Subcutaneous abdominal adipose tissue (tissue), 5 donors: ENCODE results near the gene DCLRE1B.

Source experiments
- H3K27ac ChIP-seq: one replicate; pipeline ENCODE4 v1.7.0; 2013; ENCODE audit warnings: low read depth, mild to moderate bottlenecking, inconsistent platforms, low read length, moderate library complexity
- H3K27me3 ChIP-seq, 5 donors: one replicate each; pipeline ENCODE4 v1.7.0; 2013; ENCODE audit warnings: low read length in 5 of 5, inconsistent platforms in 1 of 5; ENCODE audit not compliant: control insufficient read depth in 5 of 5, insufficient read depth in 4 of 5
- H3K36me3 ChIP-seq, 5 donors: one replicate each; pipeline ENCODE4 v1.7.0; 2013; ENCODE audit warnings: low read length in 5 of 5; ENCODE audit not compliant: control insufficient read depth in 5 of 5, insufficient read depth in 5 of 5
- H3K4me1 ChIP-seq, 5 donors: one replicate each; pipeline ENCODE4 v1.7.0; 2013; ENCODE audit warnings: low read length in 5 of 5, mild to moderate bottlenecking in 3 of 5, moderate library complexity in 1 of 5; ENCODE audit not compliant: control insufficient read depth in 5 of 5, insufficient read depth in 5 of 5
- H3K4me3 ChIP-seq, 5 donors: one replicate each; pipeline ENCODE4 v1.7.0; 2013; ENCODE audit warnings: low read length in 5 of 5, low read depth in 1 of 5
- H3K9ac ChIP-seq, 5 donors: one replicate each; pipeline ENCODE4 v1.7.0; 2013; ENCODE audit warnings: low read length in 5 of 5, mild to moderate bottlenecking in 4 of 5, moderate library complexity in 3 of 5
- H3K9me3 ChIP-seq, 5 donors: one replicate each; pipeline ENCODE4 v1.7.0; 2013; ENCODE audit warnings: low read length in 5 of 5; ENCODE audit not compliant: control insufficient read depth in 5 of 5
- donor health status: healthy.
- donor health status: healthy.
- donor health status: healthy.
- donor health status: healthy.
- donor health status: healthy.

Gene DCLRE1B

DNA sequence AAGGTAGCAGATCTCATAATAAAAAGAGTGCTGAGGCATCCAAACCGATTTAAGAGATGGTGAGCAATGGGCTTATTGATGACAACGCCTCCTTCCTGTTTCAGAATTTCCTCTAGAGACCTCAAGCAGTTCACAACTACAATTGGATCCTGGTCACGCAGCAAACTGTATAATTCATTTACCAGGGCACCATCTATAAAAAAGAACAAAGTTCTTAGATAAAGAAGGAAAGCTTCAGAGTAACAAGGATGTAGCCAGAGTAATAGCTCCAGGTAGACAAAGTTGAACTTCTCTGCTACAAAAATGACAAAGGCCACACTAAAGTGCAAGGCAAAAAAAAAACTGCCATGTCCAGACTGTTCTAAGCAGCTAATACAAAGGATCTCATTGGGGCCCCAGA is 3.9 kb upstream of the DCLRE1B start:
- no peaks in the 10 kb centered on the region for H3K27me3 ChIP-seq
- no peaks in the 10 kb centered on the region for H3K9me3 ChIP-seq
- no peak overlapping the region for H3K27ac ChIP-seq
- H3K36me3 ChIP-seq: peaks cover 22 to 47% (median 28%) of the 10 kb centered on the region in 5 donors
- peaks cover 9 to 31% (median 21%) of the 10 kb centered on the region in 5 donors for H3K4me1 ChIP-seq
- no peak overlapping the region for H3K4me3 ChIP-seq
- no peak overlapping the region for H3K9ac ChIP-seq

DNA sequence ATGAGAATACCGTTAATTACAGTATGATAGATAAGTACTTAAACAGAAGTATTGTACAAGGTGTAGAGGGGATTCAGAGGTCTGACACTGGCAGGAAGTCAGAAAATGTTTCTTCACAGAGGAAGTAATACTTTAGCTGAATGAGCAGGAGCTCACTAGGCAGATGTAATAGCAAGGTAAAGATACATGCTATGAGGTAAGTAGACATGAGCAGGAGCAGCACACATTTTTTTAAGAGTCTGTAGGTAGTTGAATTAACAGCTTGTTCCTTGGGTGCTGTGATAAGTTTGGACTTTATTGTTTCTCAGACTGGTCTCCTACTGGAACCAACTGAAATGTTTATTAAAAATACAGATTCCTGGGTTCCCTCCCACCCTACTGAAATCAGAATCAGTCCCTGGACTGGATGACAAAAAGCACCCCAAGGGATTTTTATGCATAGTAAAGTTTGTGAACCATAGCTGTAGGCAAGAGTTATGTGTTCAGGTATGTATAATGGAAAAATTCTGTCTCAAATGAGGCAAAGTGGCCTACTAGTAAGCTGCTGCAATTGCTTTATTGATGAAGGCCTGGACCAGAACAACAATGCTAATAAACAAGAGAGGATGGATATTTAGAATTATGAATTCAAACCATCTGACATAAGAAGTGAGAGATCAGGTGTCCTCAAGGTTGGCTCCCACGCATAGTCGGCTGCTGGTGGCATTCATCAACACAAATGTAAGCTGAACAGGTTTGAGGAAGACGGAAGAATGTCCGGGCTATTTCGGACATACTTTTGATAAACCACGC is 1.4 kb upstream of the DCLRE1B start:
- Histone ChIP-seq H3K27me3 (no peaks in the 10 kb centered on the region), H3K4me3 (peak overlapping the region; percentile 86 to 99 (median 90)), H3K4me1 (peaks cover 9 to 31% (median 26%) of the 10 kb centered on the region in 5 donors), H3K27ac (peak overlapping the region; percentile 98), H3K9me3 (no peaks in the 10 kb centered on the region), H3K36me3 (peaks cover 10 to 37% (median 24%) of the 10 kb centered on the region in 5 donors), H3K9ac (peak overlapping the region; percentile 71 to 99 (median 89))

DNA sequence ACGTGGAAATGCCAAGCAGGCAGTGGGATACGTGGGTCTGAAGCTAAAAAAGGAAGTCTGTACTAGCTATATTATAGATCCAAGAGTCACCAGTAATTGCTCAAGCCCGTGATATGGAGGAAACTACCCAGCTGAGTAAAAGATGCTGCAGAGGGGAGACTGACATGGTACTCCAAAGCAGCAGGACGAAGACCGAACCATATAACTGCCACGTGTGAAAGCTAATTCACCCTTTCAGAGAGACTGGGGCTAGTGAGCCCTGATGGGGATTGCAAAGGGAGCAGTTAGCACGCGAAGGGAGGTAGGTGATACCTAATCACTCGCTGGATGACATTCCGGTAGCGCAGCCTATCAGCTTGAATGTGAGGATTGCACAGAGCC is 843 bp upstream of the DCLRE1B start:
- peaks cover 7 to 38% (median 26%) of the 10 kb centered on the region in 5 donors for H3K36me3 ChIP-seq
- H3K9ac ChIP-seq: peak overlapping the region; percentile 71 to 99 (median 89)
- H3K4me3 ChIP-seq: peak overlapping the region; percentile 86 to 99 (median 90)
- H3K4me1 ChIP-seq: peaks cover 9 to 30% (median 26%) of the 10 kb centered on the region in 5 donors
- no peaks in the 10 kb centered on the region for H3K27me3 ChIP-seq
- H3K27ac ChIP-seq: peak overlapping the region; percentile 98
- H3K9me3 ChIP-seq: no peaks in the 10 kb centered on the region

DNA sequence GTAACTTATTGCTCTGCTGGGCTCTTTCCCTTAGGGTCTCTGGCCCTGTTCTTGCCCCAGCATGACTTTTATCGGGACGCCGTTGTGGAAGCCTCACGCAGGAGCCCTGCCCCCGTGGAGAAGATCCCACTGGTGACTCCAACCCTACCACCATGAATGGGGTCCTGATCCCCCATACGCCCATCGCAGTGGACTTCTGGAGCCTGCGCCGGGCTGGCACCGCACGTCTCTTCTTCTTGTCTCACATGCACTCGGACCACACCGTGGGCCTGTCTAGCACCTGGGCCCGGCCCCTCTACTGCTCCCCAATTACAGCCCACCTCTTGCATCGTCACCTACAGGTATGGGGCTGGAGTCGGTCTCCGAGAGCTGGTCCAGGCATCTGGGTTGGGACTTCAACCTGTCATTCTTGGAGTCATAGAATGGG is 322 bp downstream of the DCLRE1B start:
- H3K27ac ChIP-seq: peak overlapping the region; percentile 98

DNA sequence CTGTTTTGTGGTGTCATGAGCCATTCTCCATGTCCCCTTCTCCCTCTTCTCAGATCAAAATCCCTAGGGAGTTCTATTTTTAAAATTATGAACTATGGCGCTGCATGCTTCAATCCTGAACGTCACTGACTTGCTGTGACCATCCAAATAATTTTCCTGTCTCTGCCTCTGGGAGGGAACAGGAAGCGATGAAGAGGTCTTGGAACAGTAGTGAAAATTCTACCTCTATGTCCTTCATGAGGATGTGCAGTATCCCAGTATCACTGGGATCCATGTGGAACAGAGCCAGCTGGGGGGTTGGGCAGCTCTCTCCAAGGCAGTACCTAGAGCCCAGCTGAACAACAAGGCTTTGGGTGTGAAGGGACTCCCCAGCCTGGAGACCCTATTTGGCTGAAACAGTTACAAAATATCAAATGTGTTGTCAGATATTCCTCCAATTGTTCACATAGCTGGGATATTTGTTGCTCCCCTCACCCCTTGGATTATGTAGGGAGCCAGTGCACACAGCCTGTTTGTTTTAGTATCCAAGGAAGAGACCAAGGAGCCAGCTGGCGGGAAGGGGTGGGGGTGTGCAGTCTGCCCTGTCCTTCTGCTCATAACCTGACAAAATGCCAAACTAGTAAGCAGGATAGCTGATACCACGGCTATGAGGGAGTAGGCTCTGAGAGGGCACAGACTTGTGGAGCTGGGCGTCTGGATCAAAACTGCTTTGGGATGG is 7.6 kb downstream of the DCLRE1B start:
- peak overlapping the region; percentile 52 for H3K27ac ChIP-seq
- H3K9ac ChIP-seq: peak overlapping the region in 1 of 5 donors; percentile 15
- H3K27me3 ChIP-seq: no peaks in the 10 kb centered on the region
- peak overlapping the region in 1 of 5 donors; percentile 1 for H3K4me3 ChIP-seq
- peaks cover 0 to 16% (median 11%) of the 10 kb centered on the region in 5 donors for H3K4me1 ChIP-seq
- H3K36me3 ChIP-seq: peaks cover 2 to 41% (median 30%) of the 10 kb centered on the region in 5 donors
- no peaks in the 10 kb centered on the region for H3K9me3 ChIP-seq

More for the DNA sequence above, 322 bp downstream of the DCLRE1B start:
- H3K9me3 ChIP-seq: no peaks in the 10 kb centered on the region
- H3K4me3 ChIP-seq: peak overlapping the region; percentile 86 to 93 (median 91)
- peak overlapping the region; percentile 81 to 97 (median 89) for H3K9ac ChIP-seq
- peaks cover 7 to 37% (median 23%) of the 10 kb centered on the region in 5 donors for H3K36me3 ChIP-seq
- H3K4me1 ChIP-seq: peaks cover 9 to 30% (median 25%) of the 10 kb centered on the region in 5 donors
- no peaks in the 10 kb centered on the region for H3K27me3 ChIP-seq

DNA sequence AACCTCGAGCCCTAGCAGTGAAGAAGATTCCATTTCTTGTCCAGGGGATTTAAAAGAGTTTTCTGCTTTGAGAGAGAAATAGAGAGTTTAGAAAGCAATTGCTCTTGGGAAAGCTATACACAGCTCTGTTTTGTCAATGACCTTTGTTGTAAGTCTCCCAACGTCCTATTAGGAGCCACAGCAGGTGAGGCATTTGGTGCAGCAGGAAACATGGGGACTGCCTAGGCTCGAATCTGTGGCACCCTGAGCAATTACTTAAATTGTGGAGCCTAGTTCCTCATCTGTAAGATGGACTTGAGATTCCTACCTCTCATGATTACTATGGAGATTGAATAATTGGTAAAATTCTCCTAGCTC is 8.2 kb downstream of the DCLRE1B start:
- H3K27me3 ChIP-seq: no peaks in the 10 kb centered on the region
- H3K4me3 ChIP-seq: peak overlapping the region in 1 of 5 donors; percentile 1
- H3K4me1 ChIP-seq: peaks cover 0 to 16% (median 11%) of the 10 kb centered on the region in 5 donors
- H3K9ac ChIP-seq: peak overlapping the region in 1 of 5 donors; percentile 15
- peak overlapping the region; percentile 52 for H3K27ac ChIP-seq
- no peaks in the 10 kb centered on the region for H3K9me3 ChIP-seq
- peaks cover 2 to 35% (median 25%) of the 10 kb centered on the region in 5 donors for H3K36me3 ChIP-seq

DNA sequence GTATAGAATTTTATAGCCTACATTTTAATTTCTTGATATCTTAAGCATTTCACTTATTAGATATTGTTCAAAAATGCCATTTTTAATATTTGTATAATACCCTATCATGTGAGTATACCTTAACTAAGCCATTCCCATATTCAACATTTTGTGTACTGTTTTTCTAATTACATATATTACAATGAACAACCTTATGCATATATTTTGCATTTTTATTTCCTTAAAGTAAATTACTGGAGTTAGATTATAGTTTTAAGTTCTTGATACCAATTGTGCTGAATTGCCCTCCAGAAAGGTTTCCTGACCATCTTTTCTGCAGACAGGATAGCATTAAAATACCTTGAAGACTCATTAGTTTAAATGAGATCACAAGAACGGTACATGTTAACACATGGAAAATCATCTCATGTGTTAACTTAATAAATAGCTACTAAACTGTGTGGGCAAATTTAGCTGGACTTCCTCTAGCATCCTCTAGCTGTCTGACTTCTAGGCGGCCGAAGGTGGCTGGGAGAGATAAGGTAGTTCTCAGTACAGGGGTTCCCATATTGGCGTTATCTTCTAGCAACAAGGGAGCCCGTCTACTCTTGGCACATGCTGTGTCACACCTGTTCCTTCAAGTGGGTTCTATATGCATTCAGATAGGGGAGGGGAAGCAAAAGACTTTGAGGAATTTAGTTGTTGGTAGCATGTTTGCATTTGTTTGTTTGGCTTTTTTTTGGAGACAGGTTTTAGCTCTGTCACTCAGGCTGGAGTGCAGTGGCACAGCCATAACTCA is 8.9 kb downstream of the DCLRE1B start:
- Histone ChIP-seq H3K9me3 (no peaks in the 10 kb centered on the region), H3K9ac (no peak overlapping the region), H3K4me3 (no peak overlapping the region), H3K4me1 (peaks cover 0 to 16% (median 11%) of the 10 kb centered on the region in 5 donors), H3K27me3 (no peaks in the 10 kb centered on the region), H3K27ac (no peak overlapping the region), H3K36me3 (peaks cover 2 to 28% (median 19%) of the 10 kb centered on the region in 5 donors)

DNA sequence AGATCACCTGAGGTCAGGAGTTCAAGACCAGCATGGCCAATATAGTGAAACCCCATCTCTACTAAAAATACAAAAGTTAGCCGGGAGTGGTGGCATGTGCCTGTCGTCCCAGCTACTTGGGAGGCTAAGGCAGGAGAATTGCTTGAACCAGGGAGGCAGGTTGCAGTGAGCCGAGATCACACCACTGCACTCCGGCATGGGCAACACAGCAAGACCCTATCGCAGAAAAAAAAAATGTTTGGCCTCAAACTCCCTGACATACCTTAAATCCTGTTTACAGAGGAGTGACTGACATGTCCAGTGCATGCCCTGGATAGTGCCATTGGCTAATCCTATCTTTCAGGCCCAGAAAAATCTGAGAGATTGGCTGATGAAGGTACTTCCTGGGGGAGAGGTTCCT is 11.8 kb downstream of the DCLRE1B start:
- H3K27ac ChIP-seq: no peak overlapping the region
- H3K9me3 ChIP-seq: no peaks in the 10 kb centered on the region
- peaks cover 0 to 2% (median 0%) of the 10 kb centered on the region in 5 donors for H3K36me3 ChIP-seq
- H3K4me3 ChIP-seq: no peak overlapping the region
- H3K9ac ChIP-seq: no peak overlapping the region
- peaks cover 0 to 15% (median 11%) of the 10 kb centered on the region in 5 donors for H3K4me1 ChIP-seq
- no peaks in the 10 kb centered on the region for H3K27me3 ChIP-seq

DNA sequence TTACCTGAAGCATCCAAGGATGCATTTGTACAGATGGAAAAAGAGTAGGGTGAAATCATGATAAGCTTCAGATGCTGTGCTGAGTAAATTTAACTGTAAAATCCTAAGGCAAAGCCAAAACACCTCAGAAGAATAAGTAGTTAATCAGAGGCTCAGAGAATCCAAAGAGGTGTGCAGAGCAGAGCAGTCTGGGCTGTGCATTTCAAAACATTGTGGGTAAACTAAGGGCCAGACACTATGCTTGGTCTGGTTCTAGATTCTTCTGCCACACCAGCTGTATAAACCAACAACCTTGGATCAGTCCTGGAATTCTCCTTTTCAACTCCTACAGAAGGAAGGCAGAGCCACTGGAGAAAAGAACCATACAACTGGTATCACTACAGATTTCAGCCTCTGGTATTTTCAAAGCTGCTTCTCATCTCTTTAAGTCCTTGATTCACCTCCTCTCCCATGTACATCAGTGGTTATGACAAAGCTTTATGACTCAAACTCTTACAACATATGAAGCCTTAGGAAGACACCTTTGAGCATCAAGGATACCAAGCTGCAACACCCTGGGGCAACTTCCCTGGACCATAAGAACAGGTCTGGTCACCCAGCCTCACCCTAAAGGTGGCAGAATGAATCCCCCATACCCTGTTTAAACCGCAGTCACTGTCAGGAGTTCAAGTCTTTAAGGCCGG is 12.4 kb downstream of the DCLRE1B start:
- H3K4me3 ChIP-seq: no peak overlapping the region
- H3K4me1 ChIP-seq: peaks cover 0 to 10% (median 10%) of the 10 kb centered on the region in 5 donors
- no peaks in the 10 kb centered on the region for H3K9me3 ChIP-seq
- H3K9ac ChIP-seq: no peak overlapping the region
- no peak overlapping the region for H3K27ac ChIP-seq
- H3K27me3 ChIP-seq: no peaks in the 10 kb centered on the region
- no peaks in the 10 kb centered on the region for H3K36me3 ChIP-seq
